AG20443 (cell line): Measurements from ENCODE around the gene ADRA2C.

Experiments used
- DNase-seq: peaks from one replicate; pipeline ENCODE4 v3.0.0; 2012; ENCODE audit warnings: low spot score, mixed read lengths

The ADRA2C gene

GRCh38 chr4:3777669-3778068 lies 11.5 kb downstream of the ADRA2C start:
- no peak for DNase-seq

DNA sequence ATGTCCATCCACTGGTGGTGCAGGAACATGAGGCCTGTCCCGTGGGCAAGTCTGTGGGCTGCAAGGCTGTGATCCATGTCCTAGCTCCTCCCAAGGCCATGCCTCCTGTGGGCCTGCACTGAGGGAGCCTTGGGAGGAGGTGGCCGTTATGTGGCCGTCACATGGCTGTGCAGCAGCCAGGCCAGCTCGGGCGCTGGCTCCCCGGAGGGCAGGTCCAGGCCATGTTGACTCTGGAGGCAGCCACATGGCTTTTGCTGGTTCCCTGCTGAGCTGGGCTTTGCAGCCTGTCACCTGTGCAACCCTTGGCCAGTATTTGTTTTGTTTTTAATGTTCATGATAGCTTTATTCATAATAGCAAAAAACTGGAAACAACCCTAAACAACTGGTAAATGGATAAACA lies 13.3 kb downstream of the ADRA2C start:
- DNase-seq, result no peak

- DNase-seq, result no peak
Measured at GRCh38 chr4:3780347-3781171, 14.4 kb downstream of the ADRA2C start.

GRCh38 chr4:3781193-3781886 lies 15.2 kb downstream of the ADRA2C start:
- DNase-seq, result no peak

- DNase-seq, result no peak
Measured at GRCh38 chr4:3781997-3782930, 16.1 kb downstream of the ADRA2C start.

- peak; percentile 50 for DNase-seq
Measured at GRCh38 chr4:3783693-3784306, 17.6 kb downstream of the ADRA2C start.

GRCh38 chr4:3784454-3785291 lies 18.5 kb downstream of the ADRA2C start:
- no peak for DNase-seq

- no peak for DNase-seq
Measured at GRCh38 chr4:3785292-3785565, 19.0 kb downstream of the ADRA2C start.

GRCh38 chr4:3786196-3786869 lies 20.1 kb downstream of the ADRA2C start:
- DNase-seq, result no peak

DNA sequence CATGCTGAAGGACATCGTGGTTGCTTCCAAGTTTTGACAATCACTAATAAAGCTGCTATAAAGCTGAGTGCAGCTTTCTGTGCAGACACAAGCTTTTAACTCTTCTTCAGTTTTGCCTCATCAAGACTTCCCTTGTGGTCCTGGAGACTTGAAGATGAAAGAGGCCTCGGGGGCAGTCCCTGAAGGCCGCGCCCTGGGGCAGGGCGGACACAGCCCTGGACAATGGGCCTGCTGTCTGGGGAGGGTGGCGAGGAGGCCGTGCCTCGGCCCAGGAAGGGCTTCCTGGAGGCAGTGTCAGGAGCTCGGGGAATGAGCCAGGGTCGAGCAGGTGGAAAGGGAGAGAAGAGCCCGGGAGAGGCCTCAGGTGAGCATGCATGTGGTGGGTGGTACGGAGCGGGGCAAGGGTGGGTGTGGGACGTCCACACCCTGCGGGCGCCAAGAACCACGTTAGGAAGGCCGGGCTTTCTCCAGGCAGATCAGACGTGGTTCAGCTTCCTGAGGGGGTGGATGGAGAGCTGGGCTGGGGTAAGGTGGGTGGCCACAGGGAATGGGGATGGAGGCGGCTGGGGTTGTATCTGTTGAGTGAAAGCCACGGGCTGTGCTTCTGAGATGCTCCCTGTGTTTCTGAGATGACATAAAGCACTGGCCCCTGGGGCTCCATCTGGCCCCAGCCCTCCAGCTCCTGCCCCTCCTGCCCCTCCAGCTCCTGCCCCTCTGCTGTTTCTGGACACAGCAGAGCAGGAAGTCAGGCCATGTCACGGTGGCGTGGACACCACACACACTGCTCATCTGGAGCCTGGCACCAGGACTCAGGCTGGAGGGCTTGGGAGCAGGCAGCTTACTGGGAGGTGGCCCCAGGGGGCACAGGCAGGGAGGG lies 21.5 kb downstream of the ADRA2C start:
- no peak for DNase-seq

- DNase-seq, result no peak
Measured at GRCh38 chr4:3788366-3788660, 22.1 kb downstream of the ADRA2C start.

GRCh38 chr4:3789587-3789986 lies 23.4 kb downstream of the ADRA2C start:
- no peak for DNase-seq

- DNase-seq, result no peak
Measured at GRCh38 chr4:3790006-3790561, 23.9 kb downstream of the ADRA2C start.

DNA sequence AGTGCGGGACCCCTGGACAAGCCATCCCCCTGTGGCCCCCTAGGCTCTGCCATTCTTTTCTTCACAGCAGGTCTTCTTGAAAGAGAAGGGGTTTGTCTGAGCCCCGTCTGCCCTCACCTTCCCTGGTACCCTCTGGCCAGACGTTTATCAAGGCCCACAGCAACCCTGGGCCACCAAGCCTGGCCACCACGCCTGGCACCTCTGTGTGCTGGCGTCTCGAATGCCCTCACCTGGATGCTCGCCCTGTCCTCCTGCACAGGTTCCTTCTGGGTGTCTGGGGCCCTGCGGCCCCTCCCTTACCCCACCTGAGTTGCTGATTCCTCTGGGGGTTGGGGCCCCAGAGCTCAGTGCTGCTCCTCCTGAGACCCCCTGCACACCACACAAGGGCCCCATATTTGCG lies 25.1 kb downstream of the ADRA2C start:
- no peak for DNase-seq

DNA sequence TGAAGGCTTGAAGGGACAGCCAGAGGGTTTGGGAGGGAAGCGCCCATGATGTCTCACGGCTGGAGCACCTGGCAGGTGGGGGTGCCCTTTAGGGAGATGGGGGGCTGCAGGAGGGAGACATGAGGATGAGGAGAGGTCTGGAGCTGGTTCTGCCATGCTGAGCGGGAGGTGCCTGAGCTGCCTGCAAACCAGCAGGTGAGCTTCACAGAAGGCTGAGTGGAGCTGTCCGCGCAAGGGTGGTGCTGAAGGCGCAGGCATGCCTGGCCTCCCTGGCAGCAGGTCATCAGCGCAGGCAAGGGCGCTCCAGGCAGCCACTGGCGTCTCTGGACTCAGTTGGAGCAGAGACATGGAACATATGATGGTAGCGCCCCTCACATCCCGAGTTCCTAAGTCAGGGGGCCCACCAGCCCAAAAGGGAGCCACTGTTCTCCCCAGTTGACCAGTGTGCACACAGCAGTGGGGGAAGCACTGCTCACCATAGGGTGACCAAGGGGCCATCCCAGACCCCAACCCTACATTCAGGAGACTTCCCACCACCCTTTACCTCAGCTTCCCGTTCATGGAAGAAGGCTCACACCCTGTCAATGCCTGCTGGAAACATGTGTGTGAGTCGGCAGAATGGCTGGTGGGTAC lies 25.8 kb downstream of the ADRA2C start:
- DNase-seq, result peak; percentile 67

- DNase-seq, result no peak
Measured at GRCh38 chr4:3792813-3793212, 26.6 kb downstream of the ADRA2C start.

DNA sequence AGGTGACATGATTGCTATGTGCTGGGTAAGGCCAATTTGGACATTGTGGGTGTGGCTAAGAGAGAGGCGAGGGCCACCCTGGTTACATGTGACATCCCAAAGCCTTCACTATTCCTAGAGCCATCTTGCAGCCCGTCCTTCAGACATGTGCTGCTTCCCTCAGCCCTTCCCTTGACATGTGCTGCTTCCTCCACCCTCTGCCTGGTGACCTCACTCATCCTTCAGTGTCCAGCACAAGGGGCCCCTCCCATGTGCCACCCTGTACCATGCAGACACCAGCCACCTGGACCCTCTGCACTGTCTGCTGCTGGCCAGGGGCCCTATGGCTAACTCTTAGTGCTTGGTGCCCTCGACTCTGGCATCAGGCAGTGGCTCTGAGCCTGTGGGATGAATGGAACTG lies 27.4 kb downstream of the ADRA2C start:
- DNase-seq, result no peak

DNA sequence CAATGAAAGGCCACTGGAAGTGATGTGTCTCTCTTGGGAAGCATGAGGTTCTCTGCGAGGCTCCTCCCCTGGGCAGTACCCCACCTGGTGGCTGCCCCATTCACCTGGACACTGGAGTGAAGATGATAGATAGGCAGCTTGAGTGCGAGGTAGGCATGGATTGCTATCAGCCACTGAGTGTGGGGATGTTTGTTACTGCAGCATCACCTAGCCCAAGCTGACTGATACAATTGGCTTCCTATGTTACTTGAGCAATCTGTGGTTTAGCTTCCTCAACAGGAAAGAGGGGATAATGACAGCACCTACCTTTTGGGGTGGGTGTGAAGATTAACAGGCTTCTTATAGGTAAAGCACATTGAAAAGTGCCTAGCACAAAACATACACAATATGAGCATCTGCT lies 30.8 kb downstream of the ADRA2C start:
- DNase-seq, result no peak
